HepG2 (cell line): ENCODE data around the gene PRKACA. TPM values are rescaled to one million over a fixed set of nuclear protein-coding genes. Genes with fewer than 3 reads are reported as not detected.
A peak's percentile ranks its signal among the peaks of the same experiment; 100 is the strongest.

Experiments
- FOXP1 ChIP-seq, 2 experiments: fragments of 450-650 bp in 1 of 2; IDR thresholded peaks; 2 replicates each; pipeline ENCODE4 v1.6.1; 2017 to 2018; ENCODE audit warnings: antibody characterized with exemption in 1 of 2
- GATAD1 ChIP-seq: IDR thresholded peaks from 2 replicates; pipeline ENCODE4 v1.6.1; 2016; ENCODE audit warnings: missing genetic modification reagents, missing compliant biosample characterization
- HNF4G ChIP-seq, 2 experiments: sonication (generic) in 1 of 2; formaldehyde crosslinking in 1 of 2; IDR thresholded peaks; 2 replicates each; pipeline versions ENCODE4 v1.4.0 to v1.6.1; 2011 to 2020; ENCODE audit warnings: borderline replicate concordance in 2 of 2, low read depth in 2 of 2, mild to moderate bottlenecking in 2 of 2, low read length in 1 of 2, missing genetic modification reagents in 1 of 2, moderate library complexity in 1 of 2
- HNRNPK ChIP-seq: fragments of 200-400 bp; formaldehyde crosslinking; IDR thresholded peaks from 2 replicates; pipeline ENCODE4 v1.6.1; 2018; ENCODE audit warnings: low read length, low read depth, moderate library complexity, mild to moderate bottlenecking; ENCODE audit not compliant: poor library complexity, severe bottlenecking
- KDM5B ChIP-seq: sonication (generic); formaldehyde crosslinking; IDR thresholded peaks from 2 replicates; pipeline ENCODE4 v1.4.0; 2020; ENCODE audit warnings: missing genetic modification reagents, mild to moderate bottlenecking, borderline replicate concordance
- LCORL ChIP-seq, 2 experiments: fragments of 450-650 bp in 1 of 2; sonication (generic) in 1 of 2; formaldehyde crosslinking in 1 of 2; IDR thresholded peaks; 2 replicates each; pipeline versions ENCODE4 v1.5.0 to v1.6.1; 2017 to 2020; ENCODE audit warnings: antibody characterized with exemption in 1 of 2, missing genetic modification reagents in 1 of 2
- NCOR1 ChIP-seq: fragments of 200-600 bp; sonication (generic); IDR thresholded peaks from 2 replicates; pipeline ENCODE4 v1.7.0; 2017; ENCODE audit warnings: antibody characterized with exemption, low read length, borderline replicate concordance
- NR2F1 ChIP-seq, 2 experiments: fragments of 450-650 bp in 1 of 2; formaldehyde crosslinking in 1 of 2; IDR thresholded peaks; 2 replicates each; pipeline versions ENCODE4 v1.5.0 to v1.6.1; 2016 to 2020; ENCODE audit warnings: mild to moderate bottlenecking in 1 of 2, missing compliant biosample characterization in 1 of 2, missing genetic modification reagents in 1 of 2, moderate library complexity in 1 of 2
- PPARG ChIP-seq: conservative IDR thresholded peaks from 2 replicates; pipeline ENCODE4 v1.6.1; 2016; ENCODE audit warnings: missing biosample characterization, missing genetic modification reagents
- SATB2 ChIP-seq: sonication (generic); formaldehyde crosslinking; IDR thresholded peaks from 2 replicates; pipeline ENCODE4 v1.5.0; 2020; ENCODE audit warnings: missing genetic modification reagents
- SIN3A ChIP-seq: IDR thresholded peaks from 2 replicates; pipeline ENCODE4 v1.6.1; 2011; ENCODE audit warnings: low read depth, mild to moderate bottlenecking, control low read depth, low read length, borderline replicate concordance
- ZEB1 ChIP-seq: IDR thresholded peaks from 2 replicates; pipeline ENCODE4 v1.6.1; 2012; ENCODE audit warnings: mild to moderate bottlenecking, low read depth, inconsistent platforms; ENCODE audit not compliant: insufficient replicate concordance
- ZNF574 ChIP-seq: sonication (generic); formaldehyde crosslinking; IDR thresholded peaks from 2 replicates; pipeline ENCODE4 v1.4.0; 2020; ENCODE audit warnings: missing genetic modification reagents
- polyA plus RNA-seq, 8 experiments: library from polyadenylated mRNA; depleted of rRNA in 3 of 8; stranded (reverse) in 7 of 8; unstranded in 1 of 8; fragments of >200 nt; fragmentation: Illumina TruSeq in 4 of 8; extraction: Trizol in 4 of 8; gene quantifications; 2 replicates each; pipeline versions ENCODE4 v1.2.1 to v1.2.3, GENCODE V29; 2011 to 2016; ENCODE audit warnings: low read depth in 4 of 8, missing spikeins in 1 of 8, mixed read lengths in 1 of 8; ENCODE audit not compliant: insufficient read depth in 1 of 8
- total RNA-seq, 5 experiments: library from RNA; depleted of rRNA; stranded (reverse); fragments of >200 nt; fragmentation: Illumina TruSeq; extraction: Trizol; gene quantifications; 2 replicates each; pipeline ENCODE4 v1.2.3, GENCODE V29; 2016; ENCODE audit warnings: low read depth in 1 of 5
- TF ChIP-seq, protein P1 (sequence below): sonication (generic); formaldehyde crosslinking; IDR thresholded peaks from 2 replicates; pipeline ENCODE4 v1.5.1; 2020; ENCODE audit warnings: mild to moderate bottlenecking, missing genetic modification reagents
- TF ChIP-seq, protein P2 (sequence below): sonication (generic); IDR thresholded peaks from 2 replicates; pipeline ENCODE4 v1.6.1; 2016; ENCODE audit warnings: low read depth, borderline replicate concordance

PRKACA gene
- total and polyA plus RNA-seq, 2 of the 13 experiments (the other 11 are each of a cell fraction or from before 2014, with no cell fraction given), result 11.0 to 18.2 TPM

- TF ChIP-seq, protein P1, sequence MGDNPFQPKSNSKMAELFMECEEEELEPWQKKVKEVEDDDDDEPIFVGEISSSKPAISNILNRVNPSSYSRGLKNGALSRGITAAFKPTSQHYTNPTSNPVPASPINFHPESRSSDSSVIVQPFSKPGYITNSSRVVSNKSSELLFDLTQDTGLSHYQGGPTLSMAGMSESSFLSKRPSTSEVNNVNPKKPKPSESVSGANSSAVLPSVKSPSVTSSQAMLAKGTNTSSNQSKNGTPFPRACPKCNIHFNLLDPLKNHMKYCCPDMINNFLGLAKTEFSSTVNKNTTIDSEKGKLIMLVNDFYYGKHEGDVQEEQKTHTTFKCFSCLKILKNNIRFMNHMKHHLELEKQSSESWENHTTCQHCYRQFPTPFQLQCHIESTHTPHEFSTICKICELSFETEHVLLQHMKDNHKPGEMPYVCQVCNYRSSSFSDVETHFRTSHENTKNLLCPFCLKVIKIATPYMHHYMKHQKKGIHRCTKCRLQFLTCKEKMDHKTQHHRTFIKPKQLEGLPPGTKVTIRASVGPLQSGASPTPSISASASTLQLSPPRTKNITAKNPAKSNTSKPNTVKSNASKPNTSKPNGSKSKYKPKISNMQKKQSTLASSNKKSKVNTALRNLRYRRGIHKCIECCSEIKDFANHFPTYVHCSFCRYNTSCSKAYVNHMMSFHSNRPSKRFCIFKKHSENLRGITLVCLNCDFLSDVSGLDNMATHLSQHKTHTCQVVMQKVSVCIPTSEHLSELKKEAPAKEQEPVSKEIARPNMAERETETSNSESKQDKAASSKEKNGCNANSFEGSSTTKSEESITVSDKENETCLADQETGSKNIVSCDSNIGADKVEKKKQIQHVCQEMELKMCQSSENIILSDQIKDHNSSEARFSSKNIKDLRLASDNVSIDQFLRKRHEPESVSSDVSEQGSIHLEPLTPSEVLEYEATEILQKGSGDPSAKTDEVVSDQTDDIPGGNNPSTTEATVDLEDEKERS, result 0 out of 2 replicates have a peak, but pooled peaks have one; percentile 48
- no peak for TF ChIP-seq LCORL (IDR thresholded peaks at IDR 0.05)
- TF ChIP-seq LCORL (CRISPR knock-in tag; IDR thresholded peaks at IDR 0.05), result peak; percentile 80
- TF ChIP-seq SIN3A, result peak; percentile 47; the same call in 1 of the 2 replicates
- 0 out of 2 replicates have a peak, but pooled peaks have one; percentile 21 for TF ChIP-seq ZNF574
- TF ChIP-seq KDM5B, result no peak
- peak; percentile 77 to 84 for TF ChIP-seq NR2F1 (CRISPR knock-in tag; IDR thresholded peaks at IDR 0.05)
- 0 out of 2 replicates have a peak, but pooled peaks have one; percentile 35 for TF ChIP-seq PPARG
- TF ChIP-seq HNF4G (IDR thresholded peaks at IDR 0.05; ENCODE audit: borderline replicate concordance, low read depth, low read length), result peak; percentile 87
- TF ChIP-seq HNF4G (CRISPR knock-in tag; IDR thresholded peaks at IDR 0.05; ENCODE audit: borderline replicate concordance, low read depth), result peak; percentile 84; the same call in 1 of the 2 replicates
- TF ChIP-seq FOXP1 (IDR thresholded peaks at IDR 0.05), result no peak
- 0 out of 2 replicates have a peak, but pooled peaks have one; percentile 10 for TF ChIP-seq FOXP1 (CRISPR knock-in tag; IDR thresholded peaks at IDR 0.05)
- TF ChIP-seq NCOR1, result peak; percentile 80; the same call in 1 of the 2 replicates
- TF ChIP-seq HNRNPK, result no peak
- TF ChIP-seq, protein P2, sequence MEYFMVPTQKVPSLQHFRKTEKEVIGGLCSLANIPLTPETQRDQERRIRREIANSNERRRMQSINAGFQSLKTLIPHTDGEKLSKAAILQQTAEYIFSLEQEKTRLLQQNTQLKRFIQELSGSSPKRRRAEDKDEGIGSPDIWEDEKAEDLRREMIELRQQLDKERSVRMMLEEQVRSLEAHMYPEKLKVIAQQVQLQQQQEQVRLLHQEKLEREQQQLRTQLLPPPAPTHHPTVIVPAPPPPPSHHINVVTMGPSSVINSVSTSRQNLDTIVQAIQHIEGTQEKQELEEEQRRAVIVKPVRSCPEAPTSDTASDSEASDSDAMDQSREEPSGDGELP, result no peak
- peak; percentile 26; the same call in 1 of the 2 replicates for TF ChIP-seq GATAD1 (CRISPR knock-in tag)
- TF ChIP-seq SATB2 (CRISPR knock-in tag), result no peak
- peak; percentile 25 for TF ChIP-seq ZEB1
Measured at GRCh38 chr19:14061081-14061749, 56.3 kb downstream of the PRKACA start (continued).
